K562 (cell line): Measurements from ENCODE around the gene SLC25A18. TPM values are rescaled to one million over a fixed set of nuclear protein-coding genes. Genes with fewer than 3 reads are reported as not detected.

Experiments used
- ATF3 ChIP-seq, 2 experiments: fragments of 450-650 bp in 1 of 2; sonication (generic) in 1 of 2; formaldehyde crosslinking in 1 of 2; IDR thresholded peaks in 1 of 2; conservative IDR thresholded peaks in 1 of 2; 2 replicates each; pipeline versions ENCODE4 v1.6.1 to v1.8.1; 2016 to 2023; ENCODE audit warnings: mild to moderate bottlenecking in 2 of 2, moderate library complexity in 2 of 2, inconsistent platforms in 1 of 2, missing genetic modification reagents in 1 of 2
- FOXK2 ChIP-seq, 2 experiments: fragments of 450-650 bp; IDR thresholded peaks in 1 of 2; conservative IDR thresholded peaks in 1 of 2; 2 replicates each; pipeline ENCODE4 v1.6.1; 2016; ENCODE audit warnings: low read depth in 2 of 2, mild to moderate bottlenecking in 1 of 2
- HOMEZ ChIP-seq: fragments of 250-450 bp; sonication (Bioruptor Pico); IDR thresholded peaks from 2 replicates; pipeline ENCODE4 v1.4.0; 2020; ENCODE audit warnings: mild to moderate bottlenecking, moderate library complexity
- LEF1 ChIP-seq: fragments of 450-650 bp; IDR thresholded peaks from 2 replicates; pipeline ENCODE4 v1.6.1; 2016; ENCODE audit warnings: mild to moderate bottlenecking
- MLX ChIP-seq, 2 experiments: fragments of 450-650 bp in 1 of 2; sonication (generic) in 1 of 2; formaldehyde crosslinking; conservative IDR thresholded peaks; 2 replicates each; pipeline versions ENCODE4 v1.4.0 to v1.8.1; 2020 to 2022; ENCODE audit warnings: mild to moderate bottlenecking in 1 of 2, missing genetic modification reagents in 1 of 2
- PBX2 ChIP-seq, 2 experiments: IDR thresholded peaks in 1 of 2; conservative IDR thresholded peaks in 1 of 2; 2 replicates each; pipeline ENCODE4 v1.6.1; 2016; ENCODE audit warnings: low read depth in 2 of 2, mild to moderate bottlenecking in 1 of 2, missing compliant biosample characterization in 1 of 2, missing genetic modification characterization in 1 of 2, moderate library complexity in 1 of 2
- SFPQ ChIP-seq: fragments of 200-400 bp; formaldehyde crosslinking; IDR thresholded peaks from 2 replicates; pipeline ENCODE4 v1.6.1; 2017; ENCODE audit warnings: mild to moderate bottlenecking, low read depth, low read length, moderate library complexity
- TCF7 ChIP-seq: sonication (generic); IDR thresholded peaks from 2 replicates; pipeline ENCODE4 v1.6.1; 2016; ENCODE audit warnings: antibody characterized with exemption, borderline replicate concordance
- U2AF2 ChIP-seq: fragments of 200-400 bp; formaldehyde crosslinking; optimal IDR thresholded peaks from 2 replicates; pipeline ENCODE3; 2017; ENCODE audit warnings: low read depth, mild to moderate bottlenecking, low read length
- ZBTB12 ChIP-seq: fragments of 250-450 bp; sonication (Bioruptor Pico); IDR thresholded peaks from 2 replicates; pipeline ENCODE4 v1.4.0; 2020
- ZC3H4 ChIP-seq: sonication (generic); formaldehyde crosslinking; IDR thresholded peaks from 2 replicates; pipeline ENCODE4 v1.9.0; 2021; ENCODE audit warnings: missing genetic modification reagents, borderline replicate concordance
- ZEB2 ChIP-seq: fragments of 450-650 bp; IDR thresholded peaks from 2 replicates; pipeline ENCODE4 v1.6.1; 2016
- ZNF121 ChIP-seq: sonication (generic); formaldehyde crosslinking; conservative IDR thresholded peaks from 2 replicates; pipeline ENCODE4 v1.8.0; 2022; ENCODE audit warnings: missing genetic modification reagents
- ZNF316 ChIP-seq: fragments of 450-650 bp; IDR thresholded peaks from 2 replicates; pipeline ENCODE4 v1.6.1; 2016
- polyA plus RNA-seq, 8 experiments: library from polyadenylated mRNA; depleted of rRNA in 4 of 8; stranded (reverse) in 5 of 8; unstranded in 3 of 8; fragments of >200 nt; fragmentation: Nextera tagmentation in 2 of 8; fragmentation: Illumina TruSeq in 1 of 8; extraction: Ambion mirVana in 2 of 8; extraction: Trizol in 1 of 8; gene quantifications; 2 replicates each; pipeline versions ENCODE4 v1.2.1 to v1.2.3, GENCODE V29; 2011 to 2014; ENCODE audit warnings: inconsistent platforms in 1 of 8, missing spikeins in 1 of 8
- total RNA-seq, 7 experiments: library from RNA; depleted of rRNA in 6 of 7; stranded (reverse); fragments of >200 nt in 6 of 7; fragmentation: Illumina TruSeq in 2 of 7; extraction: Trizol in 2 of 7; gene quantifications; 2 replicates each; pipeline versions ENCODE4 v1.2.1 to v1.2.3, GENCODE V29; 2011 to 2021; ENCODE audit warnings: low replicate concordance in 1 of 7

SLC25A18 gene
- total and polyA plus RNA-seq, 9 of the 15 experiments (the other 6 are each of a cell fraction or from before 2014, with no cell fraction given): 0.04 TPM; not detected in 8

- TF ChIP-seq PBX2 (CRISPR knock-in tag; IDR thresholded peaks at IDR 0.05; ENCODE audit: low read depth) (no peak), PBX2 (tag; conservative IDR thresholded peaks at IDR 0.05; ENCODE audit: low read depth) (no peak), FOXK2 (conservative IDR thresholded peaks at IDR 0.05 in 1 of 2, IDR thresholded peaks at IDR 0.05 in 1 of 2; ENCODE audit: low read depth in 2 of 2) (peak in 1 of 2 experiments; percentile 22; a peak in 2 of 4 replicates), ZNF121 (peak; percentile 20; the same call in 1 of the 2 replicates), U2AF2 (no peak), TCF7 (peak; percentile 39; the same call in 1 of the 2 replicates), ZEB2 (no peak; the same call in 1 of the 2 replicates), ZBTB12 (CRISPR knock-in tag) (peak; percentile 85), ATF3 (IDR thresholded peaks at IDR 0.05) (peak; percentile 98), ATF3 (CRISPR knock-in tag; conservative IDR thresholded peaks at IDR 0.05) (peak; percentile 99), ZC3H4 (CRISPR knock-in tag) (peak; percentile 82; the same call in 1 of the 2 replicates), HOMEZ (CRISPR knock-in tag) (no peak), MLX (CRISPR knock-in tag; conservative IDR thresholded peaks at IDR 0.05) (peak in 1 of 2 experiments; percentile 44; a peak in 1 of 4 replicates), SFPQ (no peak), ZNF316 (no peak), LEF1 (no peak; the same call in 1 of the 2 replicates)
These were observed 75.3 kb downstream of the SLC25A18 start, which contains the start of gene BCL2L13 (continued) for GRCh38 chr22:17638432-17639246.
